CD14-positive monocyte (primary cell): Measurements from ENCODE around the gene TFF1. TPM values are rescaled to one million over a fixed set of nuclear protein-coding genes. Genes with fewer than 3 reads are reported as not detected.

ENCODE experiments used
- DNase-seq, 3 donors: peaks; one replicate each; pipeline ENCODE4 v3.0.0-alpha.2; 2011 to 2022
- H2AFZ ChIP-seq: 2 replicates; pipeline ENCODE4 v1.6.0; 2012; ENCODE audit warnings: mild to moderate bottlenecking, low read depth, low read length, inconsistent platforms; ENCODE audit not compliant: insufficient read depth, poor library complexity, severe bottlenecking
- H3K27ac ChIP-seq, 2 donors: 1 replicate in 1 of 2; 2 replicates in 1 of 2; pipeline ENCODE4 v1.5.1; 2012 to 2013; ENCODE audit warnings: low read length in 2 of 2, control low read depth in 1 of 2, inconsistent platforms in 1 of 2, low read depth in 1 of 2, mild to moderate bottlenecking in 1 of 2
- H3K27me3 ChIP-seq, 2 donors: one replicate each; pipeline versions ENCODE4 v1.6.0 to v1.6.1; 2011 to 2013; ENCODE audit warnings: low read length in 2 of 2; ENCODE audit not compliant: control insufficient read depth in 2 of 2, insufficient read depth in 2 of 2
- H3K36me3 ChIP-seq, 2 donors: replicated peaks in 1 of 2; 1 replicate in 1 of 2; 2 replicates in 1 of 2; pipeline versions ENCODE4 v1.5.1 to v1.6.1; 2012 to 2013; ENCODE audit warnings: low read length in 2 of 2, control low read depth in 1 of 2, inconsistent platforms in 1 of 2, mild to moderate bottlenecking in 1 of 2; ENCODE audit not compliant: insufficient read depth in 2 of 2, control insufficient read depth in 1 of 2
- H3K4me1 ChIP-seq, 2 donors: 1 replicate in 1 of 2; 2 replicates in 1 of 2; pipeline versions ENCODE4 v1.5.1 to v1.6.1; 2012 to 2013; ENCODE audit warnings: low read length in 2 of 2, control low read depth in 1 of 2, inconsistent platforms in 1 of 2, mild to moderate bottlenecking in 1 of 2, moderate library complexity in 1 of 2; ENCODE audit not compliant: insufficient read depth in 2 of 2, control insufficient read depth in 1 of 2
- H3K4me2 ChIP-seq: replicated peaks from 2 replicates; pipeline ENCODE3; 2012; ENCODE audit warnings: low read length, moderate library complexity, mild to moderate bottlenecking; ENCODE audit not compliant: poor library complexity, severe bottlenecking; ENCODE audit errors: extremely low read depth
- H3K4me3 ChIP-seq, 3 experiments: fragments of 200-600 bp in 1 of 3; sonication (generic) in 1 of 3; replicated peaks in 1 of 3; 1 replicate in 2 of 3; 2 replicates in 1 of 3; pipeline ENCODE4 v1.5.1; 2011 to 2013; ENCODE audit warnings: low read length in 3 of 3, mild to moderate bottlenecking in 3 of 3, control low read depth in 2 of 3, low read depth in 2 of 3, inconsistent platforms in 1 of 3, moderate library complexity in 1 of 3
- H3K79me2 ChIP-seq: 2 replicates; pipeline ENCODE4 v1.6.0; 2012; ENCODE audit warnings: mild to moderate bottlenecking, control low read depth, inconsistent platforms, low read length, moderate library complexity; ENCODE audit not compliant: insufficient read depth
- H3K9ac ChIP-seq: 2 replicates; pipeline ENCODE4 v1.6.0; 2017; ENCODE audit warnings: low read length, mild to moderate bottlenecking; ENCODE audit not compliant: insufficient read depth, poor library complexity, severe bottlenecking
- H3K9me3 ChIP-seq, 2 donors: replicated peaks in 1 of 2; 1 replicate in 1 of 2; 2 replicates in 1 of 2; pipeline versions ENCODE4 v1.5.1 to v1.6.1; 2012 to 2013; ENCODE audit warnings: low read length in 2 of 2, control low read depth in 1 of 2; ENCODE audit not compliant: control insufficient read depth in 1 of 2, insufficient read depth in 1 of 2
- H4K20me1 ChIP-seq: 2 replicates; pipeline ENCODE4 v1.6.0; 2012; ENCODE audit warnings: mild to moderate bottlenecking, low read length, control low read depth, moderate library complexity; ENCODE audit not compliant: insufficient read depth
- H3K27ac Mint-ChIP-seq, 7 donors: one replicate each; pipeline ENCODE4 v1.8.0; 2020; ENCODE audit warnings: mild to moderate bottlenecking in 7 of 7, mixed read lengths in 7 of 7, moderate library complexity in 6 of 7, inconsistent platforms in 2 of 7
- H3K27me3 Mint-ChIP-seq, 3 donors: one replicate each; pipeline ENCODE4 v1.8.0; 2021 to 2022; ENCODE audit warnings: low read depth in 3 of 3, mild to moderate bottlenecking in 3 of 3, mixed read lengths in 3 of 3, moderate library complexity in 3 of 3, inconsistent platforms in 1 of 3
- H3K36me3 Mint-ChIP-seq, 2 donors: one replicate each; pipeline ENCODE4 v1.8.0; 2020; ENCODE audit warnings: mixed read lengths in 2 of 2, inconsistent platforms in 1 of 2, mild to moderate bottlenecking in 1 of 2
- H3K4me1 Mint-ChIP-seq: one replicate; pipeline ENCODE4 v1.8.0; 2020; ENCODE audit warnings: mild to moderate bottlenecking, mixed read lengths
- H3K4me3 Mint-ChIP-seq, 2 donors: one replicate each; pipeline ENCODE4 v1.8.0; 2020; ENCODE audit warnings: mild to moderate bottlenecking in 2 of 2, mixed read lengths in 2 of 2, moderate library complexity in 1 of 2
- H3K9me3 Mint-ChIP-seq, 7 donors: one replicate each; pipeline ENCODE4 v1.8.0; 2020 to 2022; ENCODE audit warnings: mixed read lengths in 7 of 7, mild to moderate bottlenecking in 6 of 7, moderate library complexity in 6 of 7, inconsistent platforms in 2 of 7
- CTCF ChIP-seq: fragments of 200-600 bp; IDR thresholded peaks from one replicate; pipeline ENCODE4 v1.8.0; 2022; ENCODE audit warnings: antibody characterized with exemption, mild to moderate bottlenecking
- WGBS: methylation state at CpG from one replicate; pipeline ENCODE4 v1.1.5; 2013; ENCODE audit warnings: missing lambda C conversion rate; ENCODE audit not compliant: insufficient coverage; 5-methylcytosine and 5-hydroxymethylcytosine counted together
- intact Hi-C, 2 donors: fragments of 100-400 bp; cut with micrococcal nuclease; formaldehyde crosslinking; loops; one replicate each; pipeline versions ENCODE4 v1.15.0 to v1.15.1; 2023
- polyA plus RNA-seq, 3 donors: library from polyadenylated mRNA; depleted of rRNA in 1 of 3; unstranded in 2 of 3; stranded (reverse) in 1 of 3; fragments of 300-500 nt in 2 of 3; fragments of >200 nt in 1 of 3; fragmentation: Illumina TruSeq in 2 of 3; gene quantifications; 1 replicate in 2 of 3; 2 replicates in 1 of 3; pipeline ENCODE4 v1.2.3, GENCODE V29; 2012 to 2021

TFF1 gene
- polyA plus RNA-seq, 3 donors: not detected

GRCh38 chr21:42397746-42398394, 31.5 kb upstream of the TFF1 start:
- Histone ChIP-seq H2AFZ (no peak overlapping the region), H3K79me2 (no peaks in the 10 kb centered on the region), H3K27me3 (no peaks in the 10 kb centered on the region), H3K9ac (no peak overlapping the region), H3K27ac (no peak overlapping the region), H3K4me2 (no peak overlapping the region), H3K36me3 (no peaks in the 10 kb centered on the region), H3K4me3 (no peak overlapping the region), H3K9me3 (no peaks in the 10 kb centered on the region), H3K4me1 (no peaks in the 10 kb centered on the region), H4K20me1 (no peaks in the 10 kb centered on the region)
- WGBS: 88% methylated on average over 12 of the region's 14 CpGs
- peaks cover 0 to 2% (median 0%) of the 10 kb centered on the region in 3 donors for H3K27me3 Mint-ChIP-seq
- no peak for TF ChIP-seq CTCF
- no peak for DNase-seq
- H3K36me3 Mint-ChIP-seq: no peaks in the 10 kb centered on the region
- no peaks in the 10 kb centered on the region for H3K4me1 Mint-ChIP-seq
- intact Hi-C loops: no loop called here
- H3K27ac Mint-ChIP-seq: no peak overlapping the region
- H3K4me3 Mint-ChIP-seq: no peak overlapping the region
- peaks cover 0 to 5% (median 2%) of the 10 kb centered on the region in 7 donors for H3K9me3 Mint-ChIP-seq

GRCh38 chr21:42396799-42397745, 30.7 kb upstream of the TFF1 start:
- no peaks in the 10 kb centered on the region for H3K79me2 ChIP-seq
- Mint-ChIP-seq H3K4me3 (no peak overlapping the region), H3K4me1 (no peaks in the 10 kb centered on the region), H3K9me3 (peaks cover 0 to 5% (median 2%) of the 10 kb centered on the region in 7 donors), H3K27ac (no peak overlapping the region), H3K36me3 (no peaks in the 10 kb centered on the region), H3K27me3 (peaks cover 0 to 3% (median 0%) of the 10 kb centered on the region in 3 donors)
- H3K4me1 ChIP-seq: no peaks in the 10 kb centered on the region
- H2AFZ ChIP-seq: no peak overlapping the region
- no peak overlapping the region for H3K4me3 ChIP-seq
- no peak for DNase-seq
- no peaks in the 10 kb centered on the region for H4K20me1 ChIP-seq
- H3K9me3 ChIP-seq: no peaks in the 10 kb centered on the region
- TF ChIP-seq CTCF: no peak
- intact Hi-C loops: no loop called here
- no peaks in the 10 kb centered on the region for H3K27me3 ChIP-seq
- no peaks in the 10 kb centered on the region for H3K36me3 ChIP-seq
- WGBS: 96% methylated on average over 14 of the region's 19 CpGs
- H3K27ac ChIP-seq: no peak overlapping the region
- no peak overlapping the region for H3K4me2 ChIP-seq
- H3K9ac ChIP-seq: no peak overlapping the region
